Lung (tissue), 12 donors: ENCODE results near the gene RASGRP2. TPM values are rescaled to one million over a fixed set of nuclear protein-coding genes. Genes with fewer than 3 reads are reported as not detected.

Experiments used
- ATAC-seq: fragments of 200-7000 bp; cut with Tn5 transposase; one replicate; pipeline ENCODE4 v1.9.1; 2020; ENCODE audit warnings: moderate number of reproducible peaks; ENCODE audit not compliant: insufficient read depth, low FRiP score
- DNase-seq, 3 donors: peaks; one replicate each; pipeline ENCODE4 v3.0.0-alpha.2; 2013 to 2017
- H3K27ac ChIP-seq, 2 donors: one replicate each; pipeline ENCODE4 v1.5.1; 2013; ENCODE audit warnings: mild to moderate bottlenecking in 2 of 2, moderate library complexity in 2 of 2, control low read depth in 1 of 2, inconsistent platforms in 1 of 2, low read depth in 1 of 2, low read length in 1 of 2
- H3K27me3 ChIP-seq, 3 donors: one replicate each; pipeline ENCODE4 v1.5.1; 2013; ENCODE audit warnings: low read length in 2 of 3; ENCODE audit not compliant: control insufficient read depth in 3 of 3, insufficient read depth in 3 of 3
- H3K36me3 ChIP-seq, 4 donors: one replicate each; pipeline ENCODE4 v1.5.1; 2013; ENCODE audit warnings: low read length in 4 of 4, mild to moderate bottlenecking in 1 of 4, moderate library complexity in 1 of 4; ENCODE audit not compliant: control insufficient read depth in 4 of 4, insufficient read depth in 4 of 4
- H3K4me1 ChIP-seq, 5 donors: one replicate each; pipeline ENCODE4 v1.5.1; 2013; ENCODE audit warnings: low read length in 5 of 5, mild to moderate bottlenecking in 2 of 5, moderate library complexity in 1 of 5; ENCODE audit not compliant: control insufficient read depth in 5 of 5, insufficient read depth in 5 of 5
- H3K4me3 ChIP-seq: one replicate; pipeline ENCODE4 v1.5.1; 2013; ENCODE audit warnings: mild to moderate bottlenecking, control low read depth, moderate library complexity
- H3K9ac ChIP-seq, 2 donors: one replicate each; pipeline ENCODE4 v1.5.1; 2013; ENCODE audit warnings: low read length in 2 of 2, control low read depth in 1 of 2; ENCODE audit not compliant: insufficient read depth in 1 of 2
- H3K9me3 ChIP-seq, 4 donors: one replicate each; pipeline ENCODE4 v1.5.1; 2013; ENCODE audit warnings: low read length in 3 of 4, mild to moderate bottlenecking in 1 of 4, moderate library complexity in 1 of 4; ENCODE audit not compliant: control insufficient read depth in 4 of 4, insufficient read depth in 3 of 4
- WGBS, 2 donors: extraction: QIAGEN DNeasy Blood & Tissue Kit; methylation state at CpG; one replicate each; pipeline ENCODE4 v1.1.7; 2013; 5-methylcytosine and 5-hydroxymethylcytosine counted together
- polyA plus RNA-seq, 2 donors: library from polyadenylated mRNA; stranded (reverse); fragments of 200-250 nt; gene quantifications; one replicate each; pipeline ENCODE4 v1.2.1, GENCODE V29; 2013
- total RNA-seq, 2 donors: library from RNA; depleted of rRNA in 1 of 2; stranded (reverse); fragments of >200 nt in 1 of 2; gene quantifications; one replicate each; pipeline ENCODE4 v1.2.1, GENCODE V29; 2014 to 2021
- TF ChIP-seq, protein P1 (sequence below): IDR thresholded peaks from 2 replicates; pipeline ENCODE4 v1.5.1; 2012; ENCODE audit warnings: mild to moderate bottlenecking; ENCODE audit errors: control extremely low read depth, extremely low read depth
- donor health status: control.
- donor health status: control.
- donor health status: Bipolar disorder and iron deficiency.
- donor health status: healthy.
- donor health status: DM: yes; HTN: yes; CAD: no.

RASGRP2 gene
- total and polyA plus RNA-seq, 4 donors: 20.0 to 46.4 (median 30.8) TPM

DNA sequence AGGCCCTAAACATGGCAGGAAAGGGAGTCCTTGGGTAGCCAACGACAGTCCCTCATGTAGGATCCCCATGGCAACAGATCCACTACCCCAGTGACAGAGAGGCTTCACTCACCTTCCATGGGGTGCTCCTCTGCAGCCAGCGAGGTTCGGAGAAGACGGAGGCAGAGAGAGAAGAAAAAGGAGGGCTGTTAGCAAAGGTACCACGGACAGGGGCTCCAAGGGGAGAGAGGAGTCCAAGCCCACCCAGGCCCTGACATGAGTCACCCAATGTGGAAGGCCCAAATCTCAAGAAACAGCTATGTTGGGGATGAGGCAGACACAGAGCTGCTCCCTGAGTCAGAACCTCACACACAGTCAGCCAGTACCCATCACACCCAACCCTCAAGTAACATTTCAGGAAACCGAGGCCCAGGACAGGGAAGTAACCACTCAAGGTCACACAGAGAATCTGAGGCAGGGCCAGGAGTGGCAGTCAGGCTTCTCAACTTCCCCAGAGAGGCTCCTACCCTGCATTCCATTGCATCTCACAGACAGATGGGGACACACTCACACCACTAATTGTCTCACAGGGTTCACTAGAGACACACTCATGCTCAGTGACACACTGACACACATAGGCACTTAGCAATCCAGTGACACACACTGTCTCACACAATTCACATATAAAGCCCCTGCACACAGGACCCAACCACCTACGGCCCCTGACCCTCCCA lies 46.1 kb downstream of the RASGRP2 start:
- no peak overlapping the region for H3K27ac ChIP-seq
- peaks cover 0 to 24% (median 7%) of the 10 kb centered on the region in 3 donors for H3K27me3 ChIP-seq
- H3K4me1 ChIP-seq: no peaks in the 10 kb centered on the region
- H3K9me3 ChIP-seq: peaks cover 0 to 2% (median 0%) of the 10 kb centered on the region in 4 donors
- H3K36me3 ChIP-seq: no peaks in the 10 kb centered on the region
- no peak for ATAC-seq
- WGBS, 2 donors: 78 to 92% methylated on average over 7 of the region's 7 CpGs
- DNase-seq: no peak
- H3K4me3 ChIP-seq: no peak overlapping the region
- no peak overlapping the region for H3K9ac ChIP-seq
- TF ChIP-seq, protein P1, sequence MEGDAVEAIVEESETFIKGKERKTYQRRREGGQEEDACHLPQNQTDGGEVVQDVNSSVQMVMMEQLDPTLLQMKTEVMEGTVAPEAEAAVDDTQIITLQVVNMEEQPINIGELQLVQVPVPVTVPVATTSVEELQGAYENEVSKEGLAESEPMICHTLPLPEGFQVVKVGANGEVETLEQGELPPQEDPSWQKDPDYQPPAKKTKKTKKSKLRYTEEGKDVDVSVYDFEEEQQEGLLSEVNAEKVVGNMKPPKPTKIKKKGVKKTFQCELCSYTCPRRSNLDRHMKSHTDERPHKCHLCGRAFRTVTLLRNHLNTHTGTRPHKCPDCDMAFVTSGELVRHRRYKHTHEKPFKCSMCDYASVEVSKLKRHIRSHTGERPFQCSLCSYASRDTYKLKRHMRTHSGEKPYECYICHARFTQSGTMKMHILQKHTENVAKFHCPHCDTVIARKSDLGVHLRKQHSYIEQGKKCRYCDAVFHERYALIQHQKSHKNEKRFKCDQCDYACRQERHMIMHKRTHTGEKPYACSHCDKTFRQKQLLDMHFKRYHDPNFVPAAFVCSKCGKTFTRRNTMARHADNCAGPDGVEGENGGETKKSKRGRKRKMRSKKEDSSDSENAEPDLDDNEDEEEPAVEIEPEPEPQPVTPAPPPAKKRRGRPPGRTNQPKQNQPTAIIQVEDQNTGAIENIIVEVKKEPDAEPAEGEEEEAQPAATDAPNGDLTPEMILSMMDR: no peak

DNA sequence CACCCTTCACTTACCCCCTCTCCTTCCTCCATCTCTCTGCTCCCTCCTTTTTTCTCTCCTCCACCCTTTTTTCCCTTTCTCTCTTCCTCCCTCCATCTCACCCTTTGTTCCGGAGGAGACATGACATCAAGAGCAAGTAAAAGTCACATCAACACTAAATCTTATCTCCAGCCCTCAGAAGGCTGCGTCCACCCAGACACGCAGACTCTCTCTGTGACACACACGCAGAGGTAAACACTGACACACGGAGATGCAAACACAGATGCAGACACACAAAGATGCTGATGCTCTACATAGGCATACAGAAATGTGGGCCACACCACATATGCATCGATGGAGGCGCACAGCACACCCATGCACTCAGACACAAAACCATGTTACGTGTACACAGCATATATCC lies 47.9 kb downstream of the RASGRP2 start:
- TF ChIP-seq, protein P1: no peak
- Histone ChIP-seq H3K27ac (no peak overlapping the region), H3K9me3 (peaks cover 0 to 2% (median 0%) of the 10 kb centered on the region in 4 donors), H3K9ac (no peak overlapping the region), H3K27me3 (peaks cover 0 to 38% (median 7%) of the 10 kb centered on the region in 3 donors), H3K4me1 (no peaks in the 10 kb centered on the region), H3K4me3 (no peak overlapping the region), H3K36me3 (no peaks in the 10 kb centered on the region)
- DNase-seq: no peak
- WGBS, 2 donors: 84 to 91% methylated on average over 8 of the region's 8 CpGs
- no peak for ATAC-seq

DNA sequence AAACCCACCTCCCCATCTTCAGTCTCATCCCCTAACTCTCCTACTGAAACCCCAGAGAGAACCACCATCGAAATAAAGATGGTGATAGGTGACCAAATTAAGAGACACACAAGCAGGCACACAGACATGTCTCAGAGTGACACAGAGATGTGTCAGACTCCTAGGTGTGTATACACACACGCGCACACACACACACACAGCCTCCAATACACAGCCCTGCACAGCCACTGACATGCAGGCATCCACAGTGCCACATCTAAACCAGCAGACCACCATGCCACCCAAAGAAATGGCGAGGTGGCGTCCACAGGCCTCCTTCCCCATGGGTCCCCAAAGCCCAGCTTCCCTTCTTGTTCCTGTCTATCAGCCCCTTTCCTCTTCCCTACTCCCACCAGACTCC lies 48.4 kb downstream of the RASGRP2 start:
- WGBS, 2 donors: 91 to 96% methylated on average over 5 of the region's 5 CpGs
- TF ChIP-seq, protein P1: no peak

More for the DNA sequence above, 48.4 kb downstream of the RASGRP2 start:
- peaks cover 0 to 39% (median 7%) of the 10 kb centered on the region in 3 donors for H3K27me3 ChIP-seq
- H3K9me3 ChIP-seq: peaks cover 0 to 2% (median 0%) of the 10 kb centered on the region in 4 donors
- no peak overlapping the region for H3K9ac ChIP-seq
- no peaks in the 10 kb centered on the region for H3K36me3 ChIP-seq
- ATAC-seq (no peak), DNase-seq (no peak)
- no peak overlapping the region for H3K4me3 ChIP-seq
- H3K4me1 ChIP-seq: no peaks in the 10 kb centered on the region
- no peak overlapping the region for H3K27ac ChIP-seq
